Activated naive CD4-positive, alpha-beta T cell treated with anti-CD3 and anti-CD28 coated beads, Interleukin-2, amount 10 ng/mL, durations not matched to agents 7 days and 5 days (primary cell): ENCODE data around the gene UPK3A.
A peak's percentile ranks its signal among the peaks of the same experiment; 100 is the strongest.

Experiments
- CTCF ChIA-PET: fragments of 350-600 bp; sonication (Branson Sonifier 250); formaldehyde crosslinking; loops from one replicate; lab custom pipeline; 2021; ENCODE audit warnings: antibody characterized with exemption; lab: Charles Lee
- DNase-seq: peaks from one replicate; pipeline ENCODE4 v3.0.0-alpha.2; 2020
- H3K27ac Mint-ChIP-seq: one replicate; pipeline ENCODE4 v1.8.0; 2021; ENCODE audit warnings: mild to moderate bottlenecking, moderate library complexity, mixed read lengths
- H3K27me3 Mint-ChIP-seq: one replicate; pipeline ENCODE4 v1.8.0; 2021; ENCODE audit warnings: mild to moderate bottlenecking, mixed read lengths
- H3K36me3 Mint-ChIP-seq: one replicate; pipeline ENCODE4 v1.8.0; 2021; ENCODE audit warnings: mixed read lengths
- H3K4me1 Mint-ChIP-seq: one replicate; pipeline ENCODE4 v1.8.0; 2021; ENCODE audit warnings: mixed read lengths
- H3K4me3 Mint-ChIP-seq: one replicate; pipeline ENCODE4 v1.8.0; 2021; ENCODE audit warnings: mild to moderate bottlenecking, moderate library complexity, mixed read lengths
- H3K9me3 Mint-ChIP-seq: one replicate; pipeline ENCODE4 v1.8.0; 2021; ENCODE audit warnings: mixed read lengths

The UPK3A gene

GRCh38 chr22:45330548-45330947, 45.8 kb downstream of the UPK3A start:
- Mint-ChIP-seq H3K36me3 (peaks cover 43% of the 10 kb centered on the region), H3K27ac (no peak overlapping the region), H3K4me1 (peaks cover 16% of the 10 kb centered on the region), H3K4me3 (no peak overlapping the region), H3K9me3 (no peaks in the 10 kb centered on the region), H3K27me3 (no peaks in the 10 kb centered on the region)
- CTCF ChIA-PET: interaction anchor here (2.3 kb wide), 1 partner anchor 11 kb away, joined by 5 read pairs; no protein-coding TSS in a partner anchor
- no peak for DNase-seq

GRCh38 chr22:45331486-45331885, 46.7 kb downstream of the UPK3A start:
- no peak overlapping the region for H3K27ac Mint-ChIP-seq
- H3K4me1 Mint-ChIP-seq: peaks cover 16% of the 10 kb centered on the region
- CTCF ChIA-PET: no interaction called here
- H3K4me3 Mint-ChIP-seq: no peak overlapping the region
- no peaks in the 10 kb centered on the region for H3K27me3 Mint-ChIP-seq
- no peak for DNase-seq
- no peaks in the 10 kb centered on the region for H3K9me3 Mint-ChIP-seq
- peaks cover 47% of the 10 kb centered on the region for H3K36me3 Mint-ChIP-seq

DNA sequence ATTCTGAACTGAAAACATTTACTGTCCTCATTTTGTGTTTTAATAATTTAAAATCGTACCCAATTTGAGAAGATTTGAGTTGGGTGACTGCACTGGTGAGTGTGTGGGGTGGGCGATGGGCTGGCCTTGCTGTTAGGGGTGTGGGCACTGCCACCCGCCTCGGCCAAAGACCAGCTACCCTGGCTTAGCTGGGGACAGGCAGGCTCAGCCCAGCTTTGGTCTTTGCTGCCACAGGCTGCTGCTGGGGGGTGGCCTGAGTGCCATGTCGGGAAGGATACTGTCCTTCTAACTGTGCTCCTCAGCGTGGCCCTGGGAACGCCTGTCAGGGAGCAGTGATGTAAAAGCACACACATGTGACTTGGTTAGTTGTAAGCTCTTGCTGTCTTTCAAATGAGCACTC, 47.3 kb downstream of the UPK3A start:
- Mint-ChIP-seq H3K9me3 (no peaks in the 10 kb centered on the region), H3K27ac (no peak overlapping the region), H3K36me3 (peaks cover 52% of the 10 kb centered on the region), H3K27me3 (no peaks in the 10 kb centered on the region), H3K4me3 (no peak overlapping the region), H3K4me1 (peaks cover 19% of the 10 kb centered on the region)
- CTCF ChIA-PET: no interaction called here
- DNase-seq: no peak

- CTCF ChIA-PET: no interaction called here
- Mint-ChIP-seq H3K36me3 (peaks cover 56% of the 10 kb centered on the region), H3K9me3 (no peaks in the 10 kb centered on the region), H3K27me3 (no peaks in the 10 kb centered on the region), H3K4me3 (no peak overlapping the region), H3K27ac (peak overlapping the region; percentile 19), H3K4me1 (peaks cover 25% of the 10 kb centered on the region)
- peak; percentile 30 for DNase-seq
These were observed 49.3 kb downstream of the UPK3A start for GRCh38 chr22:45334068-45334467.

DNA sequence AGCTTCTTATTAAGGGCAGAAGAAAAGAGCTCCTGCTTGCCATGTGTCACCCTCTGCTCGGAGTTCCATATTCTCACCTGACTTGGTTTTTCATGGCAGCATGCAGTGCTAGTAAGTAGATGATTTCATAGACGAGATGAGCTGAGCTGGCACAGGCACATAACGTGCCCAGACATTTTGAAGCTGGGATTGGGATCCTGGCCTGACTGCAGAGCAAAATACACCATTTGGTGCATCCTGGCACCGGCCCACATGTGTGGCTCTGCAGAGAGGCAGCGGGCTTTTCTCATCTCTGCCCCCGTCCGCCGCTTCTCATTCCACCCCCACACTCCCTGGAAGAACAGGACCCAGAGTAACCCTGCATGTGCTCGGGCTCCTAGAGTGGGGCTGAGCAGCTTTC, 49.8 kb downstream of the UPK3A start:
- no peak overlapping the region for H3K4me3 Mint-ChIP-seq
- CTCF ChIA-PET: no interaction called here
- DNase-seq: no peak
- H3K27me3 Mint-ChIP-seq: no peaks in the 10 kb centered on the region
- peak overlapping the region; percentile 19 for H3K27ac Mint-ChIP-seq
- H3K36me3 Mint-ChIP-seq: peaks cover 58% of the 10 kb centered on the region
- peaks cover 25% of the 10 kb centered on the region for H3K4me1 Mint-ChIP-seq
- no peaks in the 10 kb centered on the region for H3K9me3 Mint-ChIP-seq

DNA sequence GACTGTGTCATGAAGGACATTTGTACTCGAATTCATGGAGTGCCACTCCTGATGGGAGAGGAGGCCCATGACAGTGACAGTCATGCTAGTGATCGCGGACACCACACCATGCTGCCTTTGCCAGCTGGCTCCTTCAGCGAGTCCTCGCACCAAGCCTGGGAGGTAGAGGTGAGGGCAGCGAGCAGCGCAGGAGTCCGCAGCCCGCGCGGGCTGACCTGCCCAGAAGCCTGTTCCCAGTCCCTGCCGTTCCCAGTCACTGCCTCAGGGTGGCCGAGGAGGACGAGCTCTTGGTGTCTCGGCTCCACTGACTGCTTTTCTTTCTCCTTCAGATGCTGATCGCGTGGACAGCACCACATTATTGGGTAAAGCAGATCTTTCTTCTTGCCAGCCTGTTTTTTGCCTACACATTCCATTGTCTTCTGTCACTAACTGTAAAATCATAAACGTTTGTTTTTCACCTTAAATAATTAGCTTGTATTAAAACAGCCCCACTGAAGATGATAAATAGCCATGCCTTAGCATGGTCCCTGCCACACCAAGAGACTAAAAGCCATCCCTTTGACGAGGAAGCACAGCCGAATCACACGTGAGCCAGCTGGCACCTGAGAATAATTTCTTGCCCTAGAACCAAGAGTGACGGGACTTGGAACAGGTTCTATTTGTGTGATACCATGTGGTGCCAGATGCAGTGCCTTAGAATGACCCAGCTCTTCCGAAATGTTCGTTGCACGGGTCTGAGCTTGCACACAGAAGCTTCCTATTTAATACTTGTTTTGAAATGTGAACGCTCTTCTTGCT, 50.5 kb downstream of the UPK3A start:
- Mint-ChIP-seq H3K4me1 (peaks cover 30% of the 10 kb centered on the region), H3K9me3 (no peaks in the 10 kb centered on the region), H3K4me3 (no peak overlapping the region), H3K27me3 (no peaks in the 10 kb centered on the region), H3K27ac (no peak overlapping the region), H3K36me3 (peaks cover 65% of the 10 kb centered on the region)
- CTCF ChIA-PET: no interaction called here
- no peak for DNase-seq

GRCh38 chr22:45335854-45336522, 51.2 kb downstream of the UPK3A start:
- Mint-ChIP-seq H3K36me3 (peaks cover 65% of the 10 kb centered on the region), H3K4me3 (no peak overlapping the region), H3K9me3 (no peaks in the 10 kb centered on the region), H3K27ac (no peak overlapping the region), H3K4me1 (peaks cover 37% of the 10 kb centered on the region), H3K27me3 (no peaks in the 10 kb centered on the region)
- CTCF ChIA-PET: no interaction called here
- DNase-seq: no peak

DNA sequence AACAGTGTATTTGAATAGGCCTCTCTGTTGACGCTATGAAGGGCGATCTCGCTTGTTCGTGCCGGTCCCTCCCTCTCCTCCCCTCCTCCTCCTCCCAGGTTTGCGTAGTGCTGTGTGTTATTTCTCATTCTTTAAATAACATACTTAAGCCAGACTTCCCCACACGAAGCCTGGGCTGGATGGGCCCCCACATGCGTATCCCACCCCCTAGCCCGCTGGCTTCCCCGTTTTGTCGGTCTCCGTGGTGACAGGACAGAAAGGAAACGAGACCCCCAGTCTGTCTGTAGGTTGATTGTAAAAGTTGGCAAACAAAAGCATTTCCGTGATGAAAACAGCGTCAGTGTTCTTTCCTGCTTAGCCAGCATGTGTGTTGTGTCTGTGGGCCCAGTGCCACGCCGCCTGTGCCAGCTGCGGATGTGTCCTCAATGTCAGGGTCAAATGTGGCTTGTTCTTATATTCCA, 52.3 kb downstream of the UPK3A start:
- peaks cover 67% of the 10 kb centered on the region for H3K36me3 Mint-ChIP-seq
- peak overlapping the region; percentile 6 for H3K27ac Mint-ChIP-seq
- no peak for DNase-seq
- CTCF ChIA-PET: no interaction called here
- no peaks in the 10 kb centered on the region for H3K27me3 Mint-ChIP-seq
- no peaks in the 10 kb centered on the region for H3K9me3 Mint-ChIP-seq
- no peak overlapping the region for H3K4me3 Mint-ChIP-seq
- peaks cover 46% of the 10 kb centered on the region for H3K4me1 Mint-ChIP-seq

DNA sequence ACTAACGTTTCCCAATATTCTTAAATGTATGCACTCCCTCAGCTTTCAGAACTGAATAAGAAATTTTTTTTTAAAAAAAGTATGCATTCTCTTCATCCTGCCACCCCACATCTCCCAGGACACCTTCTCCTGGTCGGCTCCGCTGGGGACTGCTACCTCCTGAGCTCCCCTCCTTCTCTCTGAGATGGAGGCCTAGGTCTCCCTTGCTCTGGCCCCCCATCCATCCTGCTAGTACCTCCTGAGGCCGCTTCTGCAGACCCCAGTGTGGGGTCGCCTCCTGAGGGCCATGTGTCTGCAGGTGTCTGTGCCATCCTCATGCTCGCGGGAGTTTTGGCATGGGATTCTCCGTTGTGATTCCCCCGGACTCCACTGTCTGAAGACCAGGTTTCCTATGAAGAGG, 52.8 kb downstream of the UPK3A start:
- Mint-ChIP-seq H3K4me3 (no peak overlapping the region), H3K9me3 (no peaks in the 10 kb centered on the region), H3K27me3 (no peaks in the 10 kb centered on the region), H3K27ac (no peak overlapping the region), H3K4me1 (peaks cover 49% of the 10 kb centered on the region), H3K36me3 (peaks cover 64% of the 10 kb centered on the region)
- CTCF ChIA-PET: no interaction called here
- no peak for DNase-seq

- Mint-ChIP-seq H3K4me3 (no peak overlapping the region), H3K9me3 (no peaks in the 10 kb centered on the region), H3K27me3 (no peaks in the 10 kb centered on the region), H3K27ac (no peak overlapping the region), H3K4me1 (peaks cover 46% of the 10 kb centered on the region), H3K36me3 (peaks cover 64% of the 10 kb centered on the region)
- DNase-seq: no peak
- CTCF ChIA-PET: no interaction called here
These were observed 54.0 kb downstream of the UPK3A start for GRCh38 chr22:45338795-45339194.

DNA sequence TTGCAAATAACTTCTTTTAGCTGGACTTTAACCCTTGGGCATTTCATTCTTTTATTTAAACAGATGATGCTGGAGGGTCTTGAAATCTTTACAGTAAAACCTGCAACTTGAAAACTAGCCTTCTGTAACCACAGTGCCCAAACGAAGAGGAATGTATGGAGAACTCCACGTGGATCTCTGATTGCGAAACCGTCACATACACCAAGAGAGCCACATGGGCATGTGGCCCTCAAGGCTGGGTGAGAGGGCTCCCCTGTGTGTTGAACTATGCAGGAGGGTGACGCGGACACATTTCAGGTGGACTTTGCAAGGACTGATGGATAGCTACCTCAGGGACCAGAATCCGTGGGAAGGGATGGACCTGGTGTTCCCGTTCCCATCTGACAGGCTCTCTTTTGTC, 55.6 kb downstream of the UPK3A start:
- H3K4me1 Mint-ChIP-seq: peaks cover 34% of the 10 kb centered on the region

DNA sequence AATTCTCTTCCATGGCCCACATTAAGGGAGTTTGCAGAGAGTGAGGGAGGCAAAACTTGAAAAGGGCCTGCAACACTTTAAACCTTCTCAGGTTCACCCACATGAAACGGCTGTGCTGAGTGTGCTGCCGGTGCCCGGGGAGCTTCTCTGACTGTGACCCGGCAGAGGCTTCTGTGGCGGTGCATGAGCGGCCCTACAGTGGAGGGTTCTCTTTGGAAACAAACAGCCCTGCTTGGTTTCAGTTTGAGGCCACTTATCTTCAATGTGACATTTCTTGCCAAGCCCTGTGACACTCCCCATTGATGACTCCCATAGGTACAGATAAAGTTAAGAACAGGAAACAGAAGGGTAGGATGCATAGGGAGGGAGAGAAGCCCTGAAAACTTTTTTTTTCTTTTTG, 56.7 kb downstream of the UPK3A start:
- H3K4me3 Mint-ChIP-seq: no peak overlapping the region
- CTCF ChIA-PET: interaction anchor here (0.9 to 1.6 kb wide), 2 partner anchors 12 to 96 kb away, joined by 3 to 5 read pairs; no protein-coding TSS in a partner anchor
- peak; percentile 85 for DNase-seq
- peak overlapping the region; percentile 86 for H3K27ac Mint-ChIP-seq
- peaks cover 54% of the 10 kb centered on the region for H3K36me3 Mint-ChIP-seq
- H3K4me1 Mint-ChIP-seq: peaks cover 33% of the 10 kb centered on the region
- H3K9me3 Mint-ChIP-seq: no peaks in the 10 kb centered on the region
- H3K27me3 Mint-ChIP-seq: no peaks in the 10 kb centered on the region

More for the DNA sequence above, 55.6 kb downstream of the UPK3A start:
- H3K27ac Mint-ChIP-seq: peak overlapping the region; percentile 22
- CTCF ChIA-PET: no interaction called here
- H3K4me3 Mint-ChIP-seq: no peak overlapping the region
- H3K36me3 Mint-ChIP-seq: peaks cover 61% of the 10 kb centered on the region
- no peak for DNase-seq
- H3K9me3 Mint-ChIP-seq: no peaks in the 10 kb centered on the region
- H3K27me3 Mint-ChIP-seq: no peaks in the 10 kb centered on the region

- Mint-ChIP-seq H3K4me3 (no peak overlapping the region), H3K36me3 (peaks cover 42% of the 10 kb centered on the region), H3K27ac (no peak overlapping the region), H3K9me3 (no peaks in the 10 kb centered on the region), H3K4me1 (peaks cover 25% of the 10 kb centered on the region), H3K27me3 (no peaks in the 10 kb centered on the region)
- no peak for DNase-seq
- CTCF ChIA-PET: no interaction called here
These were observed 58.4 kb downstream of the UPK3A start for GRCh38 chr22:45343143-45343542.

DNA sequence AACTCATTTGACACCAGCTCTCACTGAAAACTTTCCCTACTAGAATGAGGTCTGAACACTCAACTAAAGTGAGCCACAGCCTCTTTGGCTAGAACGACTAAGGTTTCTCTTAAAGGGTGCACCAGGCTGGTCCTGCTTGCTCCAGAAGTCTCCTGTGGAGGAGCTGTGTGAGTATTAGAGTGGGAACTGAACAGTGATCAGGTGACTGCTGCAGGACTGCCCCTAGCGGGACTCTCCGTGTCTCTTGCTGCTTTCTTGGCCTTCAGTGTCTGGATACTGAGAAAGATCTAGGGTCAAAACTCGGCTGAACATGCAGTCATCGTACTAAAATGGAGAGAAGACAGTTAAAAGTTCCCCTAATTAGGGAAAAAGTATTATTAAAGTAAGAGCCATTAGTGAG, 59.6 kb downstream of the UPK3A start:
- Mint-ChIP-seq H3K27ac (no peak overlapping the region), H3K4me1 (peaks cover 24% of the 10 kb centered on the region), H3K27me3 (no peaks in the 10 kb centered on the region), H3K4me3 (no peak overlapping the region), H3K36me3 (peaks cover 41% of the 10 kb centered on the region), H3K9me3 (no peaks in the 10 kb centered on the region)
- CTCF ChIA-PET: no interaction called here
- no peak for DNase-seq
